ENCODE results near the gene HINFP.

The HINFP gene

GRCh38 chr11:119121008-119121810 is at the start of gene HINFP:
HINFP (plus strand) TSS chr11:119121580; CDS start chr11:119126945, 5,365 bp downstream.
- H2AFZ ChIP-seq (ENCODE audit: low read depth, low read length), result peak within 1 kb of the TSS; percentile 48
- H3K9me3 ChIP-seq (ENCODE audit: low read length), result no peaks in the 10 kb centered on the region
- H3K4me1 ChIP-seq (ENCODE audit: insufficient read depth, low read length), result peaks cover 14% of the 10 kb centered on the region
- peaks cover 14% of the 10 kb centered on the region for H3K36me3 ChIP-seq (ENCODE audit: insufficient read depth, low read length)
- peak within 1 kb of the TSS; percentile 78 for H3K4me3 ChIP-seq (ENCODE audit: low read length)
- no peaks in the 10 kb centered on the region for H3K27me3 ChIP-seq (ENCODE audit: insufficient read depth, low read length)

GRCh38 chr11:119077839-119078238 is 43.5 kb upstream of the HINFP start:
- Histone ChIP-seq H3K9me3 (ENCODE audit: low read length) (no peaks in the 10 kb centered on the region), H3K36me3 (ENCODE audit: insufficient read depth, low read length) (peaks cover 73% of the 10 kb centered on the region), H3K4me1 (ENCODE audit: insufficient read depth, low read length) (no peaks in the 10 kb centered on the region), H3K4me3 (ENCODE audit: low read length) (no peak overlapping the region), H2AFZ (ENCODE audit: low read depth, low read length) (no peak overlapping the region), H3K27me3 (ENCODE audit: insufficient read depth, low read length) (no peaks in the 10 kb centered on the region)

GRCh38 chr11:119078675-119079420 is 42.5 kb upstream of the HINFP start:
- H3K4me1 ChIP-seq (ENCODE audit: insufficient read depth, low read length), result no peaks in the 10 kb centered on the region
- H2AFZ ChIP-seq (ENCODE audit: low read depth, low read length), result no peak overlapping the region
- H3K9me3 ChIP-seq (ENCODE audit: low read length), result no peaks in the 10 kb centered on the region
- H3K4me3 ChIP-seq (ENCODE audit: low read length), result no peak overlapping the region
- peaks cover 63% of the 10 kb centered on the region for H3K36me3 ChIP-seq (ENCODE audit: insufficient read depth, low read length)
- no peaks in the 10 kb centered on the region for H3K27me3 ChIP-seq (ENCODE audit: insufficient read depth, low read length)

- Histone ChIP-seq H3K27me3 (ENCODE audit: insufficient read depth, low read length) (no peaks in the 10 kb centered on the region), H3K4me1 (ENCODE audit: insufficient read depth, low read length) (peaks cover 8% of the 10 kb centered on the region), H3K9me3 (ENCODE audit: low read length) (no peaks in the 10 kb centered on the region), H3K36me3 (ENCODE audit: insufficient read depth, low read length) (peaks cover 55% of the 10 kb centered on the region), H3K4me3 (ENCODE audit: low read length) (no peak overlapping the region), H2AFZ (ENCODE audit: low read depth, low read length) (no peak overlapping the region)
Measured at GRCh38 chr11:119081682-119082260, 39.6 kb upstream of the HINFP start.

- Histone ChIP-seq H3K4me3 (ENCODE audit: low read length) (peak within 1 kb of the TSS; percentile 78), H2AFZ (ENCODE audit: low read depth, low read length) (peak within 1 kb of the TSS; percentile 60), H3K36me3 (ENCODE audit: insufficient read depth, low read length) (peaks cover 26% of the 10 kb centered on the region), H3K9me3 (ENCODE audit: low read length) (no peaks in the 10 kb centered on the region), H3K4me1 (ENCODE audit: insufficient read depth, low read length) (peaks cover 8% of the 10 kb centered on the region), H3K27me3 (ENCODE audit: insufficient read depth, low read length) (no peaks in the 10 kb centered on the region)
Measured at GRCh38 chr11:119084663-119085436, 36.5 kb upstream of the HINFP start, which contains the start of gene HMBS. HMBS (plus strand) TSS chr11:119084881; CDS start chr11:119085034, 153 bp downstream.

- peak overlapping the region; percentile 78 for H3K4me3 ChIP-seq (ENCODE audit: low read length)
- peaks cover 8% of the 10 kb centered on the region for H3K4me1 ChIP-seq (ENCODE audit: insufficient read depth, low read length)
- no peaks in the 10 kb centered on the region for H3K27me3 ChIP-seq (ENCODE audit: insufficient read depth, low read length)
- peaks cover 21% of the 10 kb centered on the region for H3K36me3 ChIP-seq (ENCODE audit: insufficient read depth, low read length)
- H3K9me3 ChIP-seq (ENCODE audit: low read length), result no peaks in the 10 kb centered on the region
- H2AFZ ChIP-seq (ENCODE audit: low read depth, low read length), result no peak overlapping the region
Measured at GRCh38 chr11:119085437-119085847, 35.9 kb upstream of the HINFP start.

GRCh38 chr11:119087123-119087522 is 34.3 kb upstream of the HINFP start:
- H3K4me1 ChIP-seq (ENCODE audit: insufficient read depth, low read length), result peaks cover 11% of the 10 kb centered on the region
- H3K9me3 ChIP-seq (ENCODE audit: low read length), result no peaks in the 10 kb centered on the region
- H3K4me3 ChIP-seq (ENCODE audit: low read length), result no peak overlapping the region
- no peak overlapping the region for H2AFZ ChIP-seq (ENCODE audit: low read depth, low read length)
- H3K27me3 ChIP-seq (ENCODE audit: insufficient read depth, low read length), result no peaks in the 10 kb centered on the region
- peaks cover 8% of the 10 kb centered on the region for H3K36me3 ChIP-seq (ENCODE audit: insufficient read depth, low read length)

GRCh38 chr11:119087747-119088241 is 33.6 kb upstream of the HINFP start:
- Histone ChIP-seq H3K4me3 (ENCODE audit: low read length) (no peak overlapping the region), H3K36me3 (ENCODE audit: insufficient read depth, low read length) (peaks cover 12% of the 10 kb centered on the region), H3K4me1 (ENCODE audit: insufficient read depth, low read length) (peaks cover 18% of the 10 kb centered on the region), H3K9me3 (ENCODE audit: low read length) (no peaks in the 10 kb centered on the region), H3K27me3 (ENCODE audit: insufficient read depth, low read length) (no peaks in the 10 kb centered on the region), H2AFZ (ENCODE audit: low read depth, low read length) (no peak overlapping the region)

GRCh38 chr11:119088406-119088805 is 33.0 kb upstream of the HINFP start:
- Histone ChIP-seq H3K36me3 (ENCODE audit: insufficient read depth, low read length) (peaks cover 17% of the 10 kb centered on the region), H2AFZ (ENCODE audit: low read depth, low read length) (no peak overlapping the region), H3K27me3 (ENCODE audit: insufficient read depth, low read length) (no peaks in the 10 kb centered on the region), H3K4me1 (ENCODE audit: insufficient read depth, low read length) (peaks cover 24% of the 10 kb centered on the region), H3K9me3 (ENCODE audit: low read length) (no peaks in the 10 kb centered on the region), H3K4me3 (ENCODE audit: low read length) (no peak overlapping the region)

GRCh38 chr11:119089319-119089718 is 32.1 kb upstream of the HINFP start:
- Histone ChIP-seq H3K4me3 (ENCODE audit: low read length) (no peak overlapping the region), H3K9me3 (ENCODE audit: low read length) (no peaks in the 10 kb centered on the region), H2AFZ (ENCODE audit: low read depth, low read length) (no peak overlapping the region), H3K36me3 (ENCODE audit: insufficient read depth, low read length) (peaks cover 19% of the 10 kb centered on the region), H3K27me3 (ENCODE audit: insufficient read depth, low read length) (no peaks in the 10 kb centered on the region), H3K4me1 (ENCODE audit: insufficient read depth, low read length) (peaks cover 29% of the 10 kb centered on the region)

GRCh38 chr11:119091178-119091577 is 30.2 kb upstream of the HINFP start:
- no peak overlapping the region for H2AFZ ChIP-seq (ENCODE audit: low read depth, low read length)
- H3K36me3 ChIP-seq (ENCODE audit: insufficient read depth, low read length), result peaks cover 19% of the 10 kb centered on the region
- no peaks in the 10 kb centered on the region for H3K27me3 ChIP-seq (ENCODE audit: insufficient read depth, low read length)
- H3K9me3 ChIP-seq (ENCODE audit: low read length), result no peaks in the 10 kb centered on the region
- H3K4me1 ChIP-seq (ENCODE audit: insufficient read depth, low read length), result peaks cover 25% of the 10 kb centered on the region
- no peak overlapping the region for H3K4me3 ChIP-seq (ENCODE audit: low read length)

Measured in neuron (in vitro differentiated cells).